Spleen (tissue), 11 donors: ENCODE measurements around the gene TOR1A. TPM values are rescaled to one million over a fixed set of nuclear protein-coding genes. Genes with fewer than 3 reads are reported as not detected.

ENCODE experiments used
- DNase-seq: peaks from one replicate; pipeline ENCODE4 v3.0.0-alpha.2; 2020
- H3K27ac ChIP-seq, 8 donors: fragments of 200-600 bp; sonication (generic) in 7 of 8; 1 replicate in 4 of 8; 2 replicates in 4 of 8; pipeline versions ENCODE4 v1.5.0 to v1.8.0; 2016 to 2021; ENCODE audit warnings: inconsistent platforms in 4 of 8, mild to moderate bottlenecking in 4 of 8, moderate library complexity in 1 of 8
- H3K27me3 ChIP-seq, 7 donors: fragments of 200-600 bp; sonication (generic) in 6 of 7; replicated peaks in 1 of 7; 1 replicate in 4 of 7; 2 replicates in 3 of 7; pipeline versions ENCODE4 v1.5.0 to v1.8.0; 2016 to 2021; ENCODE audit warnings: inconsistent platforms in 3 of 7, mild to moderate bottlenecking in 1 of 7
- H3K36me3 ChIP-seq, 6 donors: fragments of 200-600 bp; sonication (generic) in 5 of 6; 1 replicate in 4 of 6; 2 replicates in 2 of 6; pipeline versions ENCODE4 v1.5.0 to v1.8.0; 2016 to 2021; ENCODE audit warnings: inconsistent platforms in 2 of 6
- H3K4me1 ChIP-seq, 6 donors: fragments of 200-600 bp; sonication (generic) in 5 of 6; 1 replicate in 3 of 6; 2 replicates in 3 of 6; pipeline versions ENCODE4 v1.5.0 to v1.8.0; 2016 to 2021; ENCODE audit warnings: inconsistent platforms in 3 of 6
- H3K4me3 ChIP-seq, 8 donors: fragments of 200-600 bp; sonication (generic) in 7 of 8; 1 replicate in 4 of 8; 2 replicates in 4 of 8; pipeline versions ENCODE4 v1.5.0 to v1.8.0; 2016 to 2021; ENCODE audit warnings: inconsistent platforms in 4 of 8, mild to moderate bottlenecking in 4 of 8, moderate library complexity in 2 of 8
- H3K9me3 ChIP-seq, 8 donors: fragments of 200-600 bp; sonication (generic) in 7 of 8; 1 replicate in 4 of 8; 2 replicates in 4 of 8; pipeline versions ENCODE4 v1.5.0 to v1.8.0; 2016 to 2021; ENCODE audit warnings: inconsistent platforms in 4 of 8
- CTCF ChIP-seq, 11 experiments: fragments of 200-600 bp in 7 of 11; fragments of 450-650 bp in 4 of 11; sonication (generic) in 4 of 11; IDR thresholded peaks in 8 of 11; conservative IDR thresholded peaks in 3 of 11; 1 replicate in 7 of 11; 2 replicates in 4 of 11; pipeline versions ENCODE4 v1.4.0 to v1.8.0; 2016 to 2021; ENCODE audit warnings: antibody characterized with exemption in 11 of 11, inconsistent platforms in 4 of 11, mild to moderate bottlenecking in 1 of 11
- POLR2A ChIP-seq, 3 donors: fragments of 450-650 bp; IDR thresholded peaks; one replicate each; pipeline ENCODE4 v1.5.1; 2017; ENCODE audit warnings: antibody characterized with exemption in 3 of 3, mild to moderate bottlenecking in 1 of 3
- POLR2AphosphoS5 ChIP-seq, 3 donors: sonication (generic); formaldehyde crosslinking; IDR thresholded peaks; one replicate each; pipeline ENCODE4 v1.5.1; 2017; ENCODE audit warnings: antibody characterized with exemption in 3 of 3
- WGBS, 5 donors: extraction: QIAGEN DNeasy Blood & Tissue Kit in 3 of 5; methylation state at CpG; one replicate each; pipeline versions ENCODE4 v1.1.5 to v1.1.7; 2013 to 2018; 5-methylcytosine and 5-hydroxymethylcytosine counted together
- intact Hi-C: fragments of 100-400 bp; cut with DNase I; formaldehyde crosslinking; loops from one replicate; pipeline ENCODE4 v1.15.0; 2023; ENCODE audit warnings: low total_unique reads
- polyA plus RNA-seq, 3 donors: library from polyadenylated mRNA; stranded (reverse); fragments of 200-250 nt; gene quantifications; one replicate each; pipeline ENCODE4 v1.2.1, GENCODE V29; 2013
- total RNA-seq, 7 donors: library from RNA; depleted of rRNA in 3 of 7; stranded (reverse); fragments of >200 nt in 3 of 7; fragmentation: NEBNext Ultra II Directional in 4 of 7; extraction: Animal tissue kit (Norgen Biotek cat#: 25700) in 4 of 7; gene quantifications; one replicate each; pipeline versions ENCODE4 v1.1.0 to v1.2.1, GENCODE V29; 2016 to 2021
- donor health status: healthy with polysubstance abuse.
- donor health status: DM: no; HTN: no; CAD: no; lungs with moderate emphysema.
- donor health status: DM: no; HTN: no; CAD: no.
- donor health status: Bipolar disorder and iron deficiency.
- donor health status: healthy.
- donor health status: DM: no; HTN: no; CAD: no.
- donor health status: DM: yes; HTN: yes; CAD: no.

TOR1A gene
- total and polyA plus RNA-seq, 10 donors: 13.3 to 49.5 (median 31.4) TPM

- no peak overlapping the region for H3K27ac ChIP-seq
- H3K4me3 ChIP-seq: no peak overlapping the region
- no peaks in the 10 kb centered on the region for H3K36me3 ChIP-seq
- no peak for TF ChIP-seq POLR2AphosphoS5 (IDR thresholded peaks at IDR 0.05)
- TF ChIP-seq CTCF (IDR thresholded peaks at IDR 0.05 in 8 of 11, conservative IDR thresholded peaks at IDR 0.05 in 3 of 11): no peak
- no peak for TF ChIP-seq POLR2A (IDR thresholded peaks at IDR 0.05)
- DNase-seq: no peak
- H3K9me3 ChIP-seq: no peaks in the 10 kb centered on the region
- H3K4me1 ChIP-seq: peaks cover 8 to 29% (median 22%) of the 10 kb centered on the region in 6 donors
- intact Hi-C loops: loop anchor here (2.0 to 10.0 kb wide), 3 partner anchors 43 to 650 kb away; partner anchors contain the start of gene ASB6
- H3K27me3 ChIP-seq: peaks cover 0 to 7% (median 0%) of the 10 kb centered on the region in 7 donors
- WGBS, 5 donors: 77 to 88% (median 83%) methylated on average over 5 of the region's 5 CpGs
Observed at GRCh38 chr9:129781981-129782380, 42.0 kb downstream of the TOR1A start.

- Histone ChIP-seq H3K36me3 (no peaks in the 10 kb centered on the region), H3K4me1 (peaks cover 11 to 35% (median 29%) of the 10 kb centered on the region in 6 donors), H3K27me3 (peaks cover 0 to 8% (median 0%) of the 10 kb centered on the region in 7 donors), H3K9me3 (no peaks in the 10 kb centered on the region), H3K27ac (no peak overlapping the region), H3K4me3 (no peak overlapping the region)
- no peak for TF ChIP-seq POLR2A (IDR thresholded peaks at IDR 0.05)
- WGBS, 5 donors: 75 to 86% (median 80%) methylated on average over 8 of the region's 8 CpGs
- intact Hi-C loops: loop anchor here (5.0 to 10.0 kb wide), 2 partner anchors 136 to 649 kb away; partner anchors contain the start of gene ASB6
- no peak for DNase-seq
Observed at GRCh38 chr9:129781131-129781530, 42.8 kb downstream of the TOR1A start.

GRCh38 chr9:129779560-129780190 lies 44.3 kb downstream of the TOR1A start:
- H3K36me3 ChIP-seq: no peaks in the 10 kb centered on the region
- TF ChIP-seq CTCF (IDR thresholded peaks at IDR 0.05 in 8 of 11, conservative IDR thresholded peaks at IDR 0.05 in 3 of 11) (no peak), POLR2AphosphoS5 (IDR thresholded peaks at IDR 0.05) (no peak), POLR2A (IDR thresholded peaks at IDR 0.05) (no peak)
- H3K4me3 ChIP-seq: no peak overlapping the region
- peaks cover 11 to 49% (median 30%) of the 10 kb centered on the region in 6 donors for H3K4me1 ChIP-seq
- peaks cover 0 to 13% (median 0%) of the 10 kb centered on the region in 7 donors for H3K27me3 ChIP-seq
- no peak overlapping the region for H3K27ac ChIP-seq
- intact Hi-C loops: loop anchor here (5.0 to 10.0 kb wide), 2 partner anchors 135 to 647 kb away; partner anchors contain the start of gene ASB6
- WGBS, 5 donors: 93 to 95% (median 95%) methylated on average over 6 to 7 of the region's 7 CpGs
- no peak for DNase-seq
- no peaks in the 10 kb centered on the region for H3K9me3 ChIP-seq

- Histone ChIP-seq H3K27me3 (peaks cover 0 to 14% (median 0%) of the 10 kb centered on the region in 7 donors), H3K4me1 (peaks cover 11 to 55% (median 29%) of the 10 kb centered on the region in 6 donors), H3K36me3 (no peaks in the 10 kb centered on the region), H3K9me3 (no peaks in the 10 kb centered on the region), H3K4me3 (no peak overlapping the region), H3K27ac (no peak overlapping the region)
- 60 to 91% (median 83%) methylated on average over 3 of the region's 3 CpGs for WGBS, 5 donors
- DNase-seq: no peak
- intact Hi-C loops: no loop called here
- TF ChIP-seq CTCF (IDR thresholded peaks at IDR 0.05 in 8 of 11, conservative IDR thresholded peaks at IDR 0.05 in 3 of 11): no peak
- TF ChIP-seq POLR2AphosphoS5 (IDR thresholded peaks at IDR 0.05): no peak
Observed at GRCh38 chr9:129778469-129778868, 45.5 kb downstream of the TOR1A start.
